T47D (cell line): ENCODE data around the gene MAP3K15.

Experiments
- DNase-seq, 2 experiments: peaks; one replicate each; pipeline versions ENCODE4 v3.0.0 to v3.0.0-alpha.2; 2011 to 2012; ENCODE audit warnings: low read depth in 1 of 2, low spot score in 1 of 2
- JUND ChIP-seq: IDR thresholded peaks from 2 replicates; pipeline ENCODE4 v1.6.1; 2012; ENCODE audit warnings: low read depth
- in situ Hi-C: cut with HindIII; loops from 2 replicates; pipeline ENCODE4 v1.10.0; 2016; ENCODE audit warnings: low sequenced_read_pairs, low pct_unique_long_range_greater_than_20kb

MAP3K15 gene

GRCh38 chrX:19343085-19343534 lies 172.2 kb downstream of the MAP3K15 start:
- no peak for TF ChIP-seq JUND
- DNase-seq, result no peak
- in situ Hi-C loops, result no loop called here

- TF ChIP-seq JUND, result no peak
- DNase-seq, result peak in 1 of 2 experiments; percentile 9
- in situ Hi-C loops, result no loop called here
Observed at GRCh38 chrX:19342331-19342906, 172.9 kb downstream of the MAP3K15 start.

- peak in 1 of 2 experiments; percentile 24 for DNase-seq
- in situ Hi-C loops, result no loop called here
- TF ChIP-seq JUND, result no peak
Observed at GRCh38 chrX:19334945-19335626, 180.2 kb downstream of the MAP3K15 start.

- in situ Hi-C loops, result no loop called here
- DNase-seq, result no peak
- TF ChIP-seq JUND, result no peak
Observed at GRCh38 chrX:19332983-19333382, 182.3 kb downstream of the MAP3K15 start.

- TF ChIP-seq JUND, result no peak
Observed at GRCh38 chrX:19331831-19332230, 183.5 kb downstream of the MAP3K15 start.

GRCh38 chrX:19326567-19326966 lies 188.7 kb downstream of the MAP3K15 start:
- no peak for DNase-seq
- TF ChIP-seq JUND, result no peak
- in situ Hi-C loops, result no loop called here

More at GRCh38 chrX:19331831-19332230, 183.5 kb downstream of the MAP3K15 start:
- no peak for DNase-seq
- in situ Hi-C loops, result no loop called here
